Hepatocyte (in vitro differentiated cells): ENCODE data around the gene RIOX2. TPM values are rescaled to one million over a fixed set of nuclear protein-coding genes. Genes with fewer than 3 reads are reported as not detected.

Experiments
- DNase-seq: peaks from one replicate; pipeline ENCODE4 v3.0.0-alpha.2; 2016; ENCODE audit warnings: low spot score
- H2AFZ ChIP-seq: fragments of 200-600 bp; sonication (generic); 2 replicates; pipeline ENCODE4 v1.6.0; 2016; ENCODE audit warnings: antibody characterized with exemption, mild to moderate bottlenecking
- H3K27ac ChIP-seq: fragments of 200-600 bp; sonication (generic); 2 replicates; pipeline ENCODE4 v1.5.1; 2016; ENCODE audit warnings: mild to moderate bottlenecking
- H3K27me3 ChIP-seq: fragments of 200-600 bp; sonication (generic); 2 replicates; pipeline ENCODE4 v1.6.1; 2016
- H3K36me3 ChIP-seq: fragments of 200-600 bp; sonication (generic); replicated peaks from 2 replicates; pipeline ENCODE4 v1.5.1; 2016; ENCODE audit warnings: low read depth; ENCODE audit not compliant: insufficient read depth
- H3K4me1 ChIP-seq: fragments of 200-600 bp; sonication (generic); 2 replicates; pipeline ENCODE4 v1.5.1; 2016; ENCODE audit warnings: mild to moderate bottlenecking, moderate library complexity; ENCODE audit not compliant: insufficient read depth
- H3K4me2 ChIP-seq: fragments of 200-600 bp; sonication (generic); 2 replicates; pipeline ENCODE4 v1.6.0; 2016
- H3K4me3 ChIP-seq: fragments of 200-600 bp; sonication (generic); 2 replicates; pipeline ENCODE4 v1.5.1; 2016; ENCODE audit warnings: mild to moderate bottlenecking
- H3K79me2 ChIP-seq: fragments of 200-600 bp; sonication (generic); 2 replicates; pipeline ENCODE4 v1.6.0; 2017; ENCODE audit warnings: mild to moderate bottlenecking
- H3K9me2 ChIP-seq: fragments of 200-600 bp; sonication (generic); replicated peaks from 2 replicates; pipeline ENCODE4 v1.6.0; 2017; ENCODE audit warnings: mild to moderate bottlenecking; ENCODE audit not compliant: insufficient read depth
- H3K9me3 ChIP-seq: fragments of 200-600 bp; sonication (generic); 2 replicates; pipeline ENCODE4 v1.5.1; 2016; ENCODE audit warnings: low read depth, mild to moderate bottlenecking
- H4K20me1 ChIP-seq: fragments of 200-600 bp; sonication (generic); 2 replicates; pipeline ENCODE4 v1.6.0; 2016; ENCODE audit warnings: mild to moderate bottlenecking; ENCODE audit not compliant: insufficient read depth, poor library complexity, severe bottlenecking
- EZH2 ChIP-seq: fragments of 200-600 bp; sonication (generic); IDR thresholded peaks from 2 replicates; pipeline ENCODE4 v1.6.1; 2016; ENCODE audit warnings: antibody characterized with exemption, mild to moderate bottlenecking, borderline replicate concordance
- EZH2phosphoT487 ChIP-seq: fragments of 200-600 bp; sonication (generic); IDR thresholded peaks from one replicate; pipeline ENCODE4 v1.6.1; 2018; ENCODE audit warnings: antibody characterized with exemption, mild to moderate bottlenecking, low read depth, moderate library complexity; ENCODE audit not compliant: unreplicated experiment, severe bottlenecking
- WGBS: methylation state at CpG from one replicate; pipeline ENCODE4 v1.1.6; 2016; ENCODE audit warnings: low lambda C conversion rate; ENCODE audit errors: missing lambda C conversion rate; 5-methylcytosine and 5-hydroxymethylcytosine counted together
- polyA plus RNA-seq: library from polyadenylated mRNA; unstranded; fragments of >200 nt; fragmentation: Nextera tagmentation; extraction: Ambion mirVana; gene quantifications from 2 replicates; pipeline ENCODE4 v1.2.1, GENCODE V29; 2016
- total RNA-seq: library from RNA; depleted of rRNA; stranded (reverse); fragments of >200 nt; gene quantifications from 2 replicates; pipeline ENCODE4 v1.2.3, GENCODE V29; 2014
- TF ChIP-seq, protein P1 (sequence below): fragments of 200-600 bp; sonication (generic); IDR thresholded peaks from 2 replicates; pipeline ENCODE4 v1.5.1; 2016; ENCODE audit warnings: antibody characterized with exemption, mild to moderate bottlenecking; ENCODE audit not compliant: poor library complexity

RIOX2 gene
- total and polyA plus RNA-seq, 2 experiments from 2014 or later: 15.5 to 26.2 TPM

DNA sequence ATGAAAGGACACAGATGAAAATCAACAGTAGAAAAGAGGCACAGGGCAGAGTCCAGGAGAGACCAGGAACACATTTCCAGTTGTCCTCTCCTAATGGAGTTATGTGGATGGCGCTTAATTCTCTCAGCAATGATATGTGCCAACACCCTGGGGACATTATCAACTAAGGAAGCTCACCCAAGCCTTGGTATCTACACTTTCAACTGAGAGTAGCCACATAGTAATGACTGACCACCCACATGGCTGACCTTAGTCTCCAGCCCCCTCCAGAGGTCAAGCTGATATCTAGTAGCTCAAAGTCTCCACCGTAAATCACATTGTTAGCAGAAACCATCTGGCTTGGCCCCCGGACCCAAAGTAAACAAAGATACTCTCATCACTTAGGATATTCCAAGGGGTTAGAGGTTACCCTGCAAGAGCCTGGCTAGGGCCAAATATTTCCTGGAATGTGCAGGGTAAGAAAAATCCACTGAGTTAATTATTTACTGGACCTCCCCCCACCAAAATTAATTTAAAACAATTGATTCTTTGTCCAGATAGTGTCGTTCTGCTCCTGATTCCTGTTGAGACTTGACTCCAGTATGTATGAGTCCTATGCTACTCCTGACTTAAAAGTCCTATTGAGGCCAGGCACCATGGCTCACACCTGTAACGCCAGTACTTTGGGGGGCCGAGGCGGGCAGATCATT lies 38.1 kb upstream of the RIOX2 start:
- H3K79me2 ChIP-seq: no peaks in the 10 kb centered on the region
- H4K20me1 ChIP-seq: no peaks in the 10 kb centered on the region
- H3K9me3 ChIP-seq: no peaks in the 10 kb centered on the region
- H2AFZ ChIP-seq: no peak overlapping the region
- WGBS: 66% methylated on average over 7 of the region's 7 CpGs
- no peaks in the 10 kb centered on the region for H3K27me3 ChIP-seq
- H3K27ac ChIP-seq: no peak overlapping the region
- H3K4me3 ChIP-seq: no peak overlapping the region
- TF ChIP-seq, protein P1, sequence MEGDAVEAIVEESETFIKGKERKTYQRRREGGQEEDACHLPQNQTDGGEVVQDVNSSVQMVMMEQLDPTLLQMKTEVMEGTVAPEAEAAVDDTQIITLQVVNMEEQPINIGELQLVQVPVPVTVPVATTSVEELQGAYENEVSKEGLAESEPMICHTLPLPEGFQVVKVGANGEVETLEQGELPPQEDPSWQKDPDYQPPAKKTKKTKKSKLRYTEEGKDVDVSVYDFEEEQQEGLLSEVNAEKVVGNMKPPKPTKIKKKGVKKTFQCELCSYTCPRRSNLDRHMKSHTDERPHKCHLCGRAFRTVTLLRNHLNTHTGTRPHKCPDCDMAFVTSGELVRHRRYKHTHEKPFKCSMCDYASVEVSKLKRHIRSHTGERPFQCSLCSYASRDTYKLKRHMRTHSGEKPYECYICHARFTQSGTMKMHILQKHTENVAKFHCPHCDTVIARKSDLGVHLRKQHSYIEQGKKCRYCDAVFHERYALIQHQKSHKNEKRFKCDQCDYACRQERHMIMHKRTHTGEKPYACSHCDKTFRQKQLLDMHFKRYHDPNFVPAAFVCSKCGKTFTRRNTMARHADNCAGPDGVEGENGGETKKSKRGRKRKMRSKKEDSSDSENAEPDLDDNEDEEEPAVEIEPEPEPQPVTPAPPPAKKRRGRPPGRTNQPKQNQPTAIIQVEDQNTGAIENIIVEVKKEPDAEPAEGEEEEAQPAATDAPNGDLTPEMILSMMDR: no peak
- TF ChIP-seq EZH2 (no peak), EZH2phosphoT487 (no peak)
- no peak for DNase-seq
- no peaks in the 10 kb centered on the region for H3K36me3 ChIP-seq
- H3K9me2 ChIP-seq: no peaks in the 10 kb centered on the region
- no peak overlapping the region for H3K4me2 ChIP-seq
- H3K4me1 ChIP-seq: peaks cover 15% of the 10 kb centered on the region

DNA sequence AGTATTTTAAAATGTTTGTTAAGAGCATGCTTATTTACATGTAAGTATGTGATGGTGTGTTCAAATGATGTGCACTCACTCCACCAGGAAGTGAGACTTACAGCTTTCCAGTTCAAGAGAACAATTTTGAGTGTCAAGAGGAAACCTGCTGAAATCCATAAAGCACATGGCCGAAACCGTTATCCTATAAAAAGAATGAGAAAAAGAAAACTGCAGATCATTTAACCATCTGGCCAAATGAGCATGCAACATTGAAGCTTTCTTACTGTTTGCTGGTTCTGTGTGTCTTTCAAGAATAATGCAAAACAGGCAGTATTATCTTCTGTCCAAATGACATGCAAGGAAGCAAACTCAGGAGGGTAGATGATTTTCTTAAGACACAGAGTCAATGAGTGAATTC lies 36.6 kb upstream of the RIOX2 start:
- no peak for DNase-seq
- WGBS: 84% methylated on average over 2 of the region's 2 CpGs
- Histone ChIP-seq H3K27ac (no peak overlapping the region), H3K79me2 (no peaks in the 10 kb centered on the region), H3K9me2 (no peaks in the 10 kb centered on the region), H3K4me2 (no peak overlapping the region), H2AFZ (no peak overlapping the region), H4K20me1 (no peaks in the 10 kb centered on the region), H3K9me3 (no peaks in the 10 kb centered on the region), H3K36me3 (no peaks in the 10 kb centered on the region), H3K4me3 (no peak overlapping the region), H3K4me1 (peaks cover 12% of the 10 kb centered on the region), H3K27me3 (no peaks in the 10 kb centered on the region)
- TF ChIP-seq EZH2phosphoT487 (no peak), EZH2 (no peak)
- TF ChIP-seq, protein P1: no peak

DNA sequence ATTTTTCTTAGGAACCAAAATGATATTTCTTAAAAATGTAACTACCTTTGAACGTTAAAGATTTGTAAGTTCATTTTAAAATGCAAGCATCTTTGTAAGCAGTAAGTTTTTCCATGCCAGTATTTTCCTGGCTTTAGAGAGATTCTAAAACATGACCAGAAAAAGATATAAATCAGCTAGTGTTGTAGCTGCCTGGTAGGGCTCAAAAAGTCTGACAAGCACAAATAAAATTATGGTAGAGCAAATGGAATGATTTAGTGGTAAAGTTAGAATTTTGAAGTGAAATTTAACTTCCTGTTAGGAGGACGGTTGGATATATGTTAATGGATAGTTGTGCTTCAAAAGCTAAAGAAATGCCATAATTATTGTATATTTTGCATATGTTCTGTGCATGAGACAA lies 33.2 kb upstream of the RIOX2 start:
- Histone ChIP-seq H3K27me3 (no peaks in the 10 kb centered on the region), H2AFZ (no peak overlapping the region), H3K4me3 (no peak overlapping the region), H3K9me2 (no peaks in the 10 kb centered on the region), H3K36me3 (no peaks in the 10 kb centered on the region), H3K9me3 (no peaks in the 10 kb centered on the region), H3K4me2 (no peak overlapping the region), H3K79me2 (no peaks in the 10 kb centered on the region), H4K20me1 (no peaks in the 10 kb centered on the region), H3K27ac (no peak overlapping the region), H3K4me1 (no peaks in the 10 kb centered on the region)
- DNase-seq: no peak
- WGBS: 79% methylated on average over 2 of the region's 2 CpGs
- no peak for TF ChIP-seq EZH2phosphoT487
- TF ChIP-seq EZH2: no peak
- TF ChIP-seq, protein P1: no peak
